Esophagus muscularis mucosa (tissue), 4 donors: Measurements from ENCODE around the gene KRTAP10-7. TPM values are rescaled to one million over a fixed set of nuclear protein-coding genes. Genes with fewer than 3 reads are reported as not detected.
"Not testable (repeated sequence)": the region's sequence is repeated elsewhere in the genome, so short reads cannot be mapped to it uniquely, and the experiment has no call there.

Experiments used
- DNase-seq: peaks from one replicate; pipeline ENCODE4 v3.0.0-alpha.2; 2017; ENCODE audit errors: extremely low spot score
- H3K27ac ChIP-seq, 4 donors: fragments of 200-600 bp; sonication (generic); replicated peaks in 1 of 4; 1 replicate in 3 of 4; 2 replicates in 1 of 4; pipeline ENCODE4 v1.5.1; 2016 to 2019; ENCODE audit warnings: mild to moderate bottlenecking in 1 of 4
- H3K27me3 ChIP-seq, 4 donors: fragments of 200-600 bp; sonication (generic); one replicate each; pipeline versions ENCODE4 v1.5.1 to v1.6.0; 2016 to 2019
- H3K36me3 ChIP-seq, 4 donors: fragments of 200-600 bp; sonication (generic); one replicate each; pipeline ENCODE4 v1.5.1; 2016 to 2019
- H3K4me1 ChIP-seq, 4 donors: fragments of 200-600 bp; sonication (generic); one replicate each; pipeline ENCODE4 v1.5.1; 2016 to 2019
- H3K4me3 ChIP-seq, 4 donors: fragments of 200-600 bp; sonication (generic); 1 replicate in 2 of 4; 2 replicates in 2 of 4; pipeline ENCODE4 v1.5.1; 2016 to 2019; ENCODE audit warnings: mild to moderate bottlenecking in 4 of 4, moderate library complexity in 1 of 4
- H3K9me3 ChIP-seq, 4 donors: fragments of 200-600 bp; sonication (generic); 1 replicate in 3 of 4; 2 replicates in 1 of 4; pipeline ENCODE4 v1.5.1; 2016 to 2019
- EP300 ChIP-seq: sonication (generic); formaldehyde crosslinking; IDR thresholded peaks from one replicate; pipeline ENCODE4 v1.6.1; 2017; ENCODE audit warnings: antibody characterized with exemption
- POLR2A ChIP-seq: fragments of 450-650 bp; IDR thresholded peaks from one replicate; pipeline ENCODE4 v1.6.1; 2017; ENCODE audit warnings: antibody characterized with exemption, moderate library complexity, mild to moderate bottlenecking, low read depth
- POLR2AphosphoS5 ChIP-seq, 2 donors: sonication (generic); formaldehyde crosslinking; IDR thresholded peaks; one replicate each; pipeline ENCODE4 v1.6.1; 2017; ENCODE audit warnings: antibody characterized with exemption in 2 of 2
- WGBS: methylation state at CpG from one replicate; pipeline ENCODE4 v1.1.5; 2018; 5-methylcytosine and 5-hydroxymethylcytosine counted together
- intact Hi-C: fragments of 100-400 bp; cut with DNase I; formaldehyde crosslinking; loops from one replicate; pipeline ENCODE4 v1.15.1; 2023
- total RNA-seq, 4 donors: library from RNA; depleted of rRNA; stranded (reverse); fragments of >200 nt; gene quantifications; one replicate each; pipeline versions ENCODE4 v1.1.0 to v1.2.1, GENCODE V29; 2016
- TF ChIP-seq, protein P1 (sequence below), 3 experiments: fragments of 200-600 bp in 2 of 3; fragments of 450-650 bp in 1 of 3; sonication (generic) in 2 of 3; IDR thresholded peaks; one replicate each; pipeline ENCODE4 v1.5.1; 2017 to 2019; ENCODE audit warnings: antibody characterized with exemption in 3 of 3, mild to moderate bottlenecking in 2 of 3, moderate library complexity in 1 of 3

KRTAP10-7 gene
- total RNA-seq, 4 donors from 2014 or later: not detected

DNA sequence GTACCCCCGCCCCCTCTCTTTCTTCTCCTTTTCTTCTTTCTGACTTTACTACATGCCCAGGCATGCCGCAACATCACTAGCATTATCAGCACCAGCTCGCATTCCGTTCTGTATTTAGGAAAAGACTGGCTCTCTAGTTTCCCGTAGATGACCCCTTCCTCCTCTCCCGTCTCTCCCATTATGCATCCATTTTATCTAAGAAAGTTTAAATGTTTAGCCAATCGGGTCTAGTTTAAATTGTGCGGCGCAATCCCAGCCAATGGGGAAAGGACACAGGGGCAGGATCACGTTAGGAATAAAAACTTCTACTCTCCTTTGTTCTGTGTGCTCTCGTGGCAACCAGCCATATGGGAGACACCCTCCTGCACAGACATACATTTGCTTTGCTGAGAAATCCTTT lies 2.3 kb upstream of the KRTAP10-7 start:
- TF ChIP-seq, protein P1, sequence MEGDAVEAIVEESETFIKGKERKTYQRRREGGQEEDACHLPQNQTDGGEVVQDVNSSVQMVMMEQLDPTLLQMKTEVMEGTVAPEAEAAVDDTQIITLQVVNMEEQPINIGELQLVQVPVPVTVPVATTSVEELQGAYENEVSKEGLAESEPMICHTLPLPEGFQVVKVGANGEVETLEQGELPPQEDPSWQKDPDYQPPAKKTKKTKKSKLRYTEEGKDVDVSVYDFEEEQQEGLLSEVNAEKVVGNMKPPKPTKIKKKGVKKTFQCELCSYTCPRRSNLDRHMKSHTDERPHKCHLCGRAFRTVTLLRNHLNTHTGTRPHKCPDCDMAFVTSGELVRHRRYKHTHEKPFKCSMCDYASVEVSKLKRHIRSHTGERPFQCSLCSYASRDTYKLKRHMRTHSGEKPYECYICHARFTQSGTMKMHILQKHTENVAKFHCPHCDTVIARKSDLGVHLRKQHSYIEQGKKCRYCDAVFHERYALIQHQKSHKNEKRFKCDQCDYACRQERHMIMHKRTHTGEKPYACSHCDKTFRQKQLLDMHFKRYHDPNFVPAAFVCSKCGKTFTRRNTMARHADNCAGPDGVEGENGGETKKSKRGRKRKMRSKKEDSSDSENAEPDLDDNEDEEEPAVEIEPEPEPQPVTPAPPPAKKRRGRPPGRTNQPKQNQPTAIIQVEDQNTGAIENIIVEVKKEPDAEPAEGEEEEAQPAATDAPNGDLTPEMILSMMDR (IDR thresholded peaks at IDR 0.05): no peak
- TF ChIP-seq POLR2A: no peak
- TF ChIP-seq EP300: no peak
- no peak for TF ChIP-seq POLR2AphosphoS5 (IDR thresholded peaks at IDR 0.05)
- 83% methylated on average over 11 of the region's 11 CpGs for WGBS
- Histone ChIP-seq H3K4me3 (no peak overlapping the region), H3K36me3 (no peaks in the 10 kb centered on the region), H3K27me3 (peaks cover 0 to 46% (median 0%) of the 10 kb centered on the region in 4 donors), H3K4me1 (no peaks in the 10 kb centered on the region), H3K9me3 (peaks cover 0 to 6% (median 1%) of the 10 kb centered on the region in 4 donors), H3K27ac (no peak overlapping the region)
- no peak for DNase-seq
- intact Hi-C loops: no loop called here

DNA sequence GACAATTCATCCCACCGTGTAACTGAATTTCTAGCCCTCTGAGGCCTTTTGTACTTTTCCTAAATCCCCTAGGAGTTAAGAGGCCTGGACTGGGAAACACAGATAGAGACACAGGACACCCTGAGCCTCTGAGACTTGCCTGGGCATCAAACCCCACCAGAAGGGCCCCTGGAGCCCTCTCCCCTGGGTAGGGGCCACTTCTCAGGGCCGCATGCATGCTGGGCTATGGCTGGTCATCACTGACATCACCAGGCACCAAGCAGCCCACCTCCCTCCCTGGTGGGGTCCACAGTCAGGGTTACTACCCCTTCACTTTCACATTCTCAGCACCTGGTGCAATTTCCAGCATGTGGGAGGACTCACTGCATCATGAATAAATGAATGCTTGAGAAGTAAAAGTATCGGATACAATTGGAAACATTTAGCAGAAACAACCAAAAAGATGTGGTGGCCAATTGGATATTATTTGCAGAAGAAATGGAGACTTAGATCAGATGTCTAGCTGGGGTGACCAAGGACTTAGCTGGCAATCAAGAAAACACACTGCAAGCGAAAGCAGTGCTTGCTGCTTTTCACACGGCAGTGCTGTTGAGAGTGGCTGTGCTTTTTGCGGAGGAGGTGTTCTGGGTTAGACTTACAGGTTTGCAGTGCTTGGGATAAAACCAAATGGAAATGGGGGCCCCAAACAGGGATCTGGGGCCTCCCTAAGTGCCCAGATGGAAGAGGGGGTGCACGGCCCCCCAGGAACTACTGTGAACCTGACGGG lies 950 bp upstream of the KRTAP10-7 start:
- WGBS: 85% methylated on average over 8 of the region's 8 CpGs
- Histone ChIP-seq H3K4me1 (no peaks in the 10 kb centered on the region), H3K4me3 (no peak overlapping the region), H3K27me3 (peaks cover 0 to 53% (median 0%) of the 10 kb centered on the region in 4 donors), H3K9me3 (peaks cover 0 to 8% (median 4%) of the 10 kb centered on the region in 4 donors), H3K36me3 (no peaks in the 10 kb centered on the region), H3K27ac (no peak overlapping the region)
- intact Hi-C loops: no loop called here
- DNase-seq: peak; percentile 66
- TF ChIP-seq, protein P1 (IDR thresholded peaks at IDR 0.05): no peak
- TF ChIP-seq EP300 (no peak), POLR2AphosphoS5 (IDR thresholded peaks at IDR 0.05) (no peak), POLR2A (no peak)

DNA sequence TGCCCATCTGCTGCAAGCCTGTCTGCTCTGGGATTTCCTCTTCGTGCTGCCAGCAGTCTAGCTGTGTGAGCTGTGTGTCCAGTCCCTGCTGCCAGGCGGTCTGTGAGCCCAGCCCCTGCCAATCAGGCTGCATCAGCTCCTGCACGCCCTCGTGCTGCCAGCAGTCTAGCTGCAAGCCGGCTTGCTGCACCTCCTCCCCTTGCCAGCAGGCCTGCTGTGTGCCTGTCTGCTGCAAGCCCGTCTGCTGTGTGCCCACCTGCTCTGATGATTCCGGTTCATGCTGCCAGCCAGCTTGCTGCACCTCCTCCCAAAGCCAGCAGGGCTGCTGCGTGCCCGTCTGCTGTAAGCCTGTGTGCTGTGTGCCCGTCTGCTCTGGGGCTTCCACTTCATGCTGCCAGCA lies 694 bp downstream of the KRTAP10-7 start:
- 80% methylated on average over 1 of the region's 10 CpGs for WGBS
- H3K4me1 ChIP-seq, H3K36me3 ChIP-seq, H3K9me3 ChIP-seq, H3K27ac ChIP-seq, DNase-seq, intact Hi-C loops, H3K4me3 ChIP-seq: not testable (repeated sequence)
- H3K27me3 ChIP-seq: peaks cover 0 to 53% (median 0%) of the 10 kb centered on the region in 4 donors

DNA sequence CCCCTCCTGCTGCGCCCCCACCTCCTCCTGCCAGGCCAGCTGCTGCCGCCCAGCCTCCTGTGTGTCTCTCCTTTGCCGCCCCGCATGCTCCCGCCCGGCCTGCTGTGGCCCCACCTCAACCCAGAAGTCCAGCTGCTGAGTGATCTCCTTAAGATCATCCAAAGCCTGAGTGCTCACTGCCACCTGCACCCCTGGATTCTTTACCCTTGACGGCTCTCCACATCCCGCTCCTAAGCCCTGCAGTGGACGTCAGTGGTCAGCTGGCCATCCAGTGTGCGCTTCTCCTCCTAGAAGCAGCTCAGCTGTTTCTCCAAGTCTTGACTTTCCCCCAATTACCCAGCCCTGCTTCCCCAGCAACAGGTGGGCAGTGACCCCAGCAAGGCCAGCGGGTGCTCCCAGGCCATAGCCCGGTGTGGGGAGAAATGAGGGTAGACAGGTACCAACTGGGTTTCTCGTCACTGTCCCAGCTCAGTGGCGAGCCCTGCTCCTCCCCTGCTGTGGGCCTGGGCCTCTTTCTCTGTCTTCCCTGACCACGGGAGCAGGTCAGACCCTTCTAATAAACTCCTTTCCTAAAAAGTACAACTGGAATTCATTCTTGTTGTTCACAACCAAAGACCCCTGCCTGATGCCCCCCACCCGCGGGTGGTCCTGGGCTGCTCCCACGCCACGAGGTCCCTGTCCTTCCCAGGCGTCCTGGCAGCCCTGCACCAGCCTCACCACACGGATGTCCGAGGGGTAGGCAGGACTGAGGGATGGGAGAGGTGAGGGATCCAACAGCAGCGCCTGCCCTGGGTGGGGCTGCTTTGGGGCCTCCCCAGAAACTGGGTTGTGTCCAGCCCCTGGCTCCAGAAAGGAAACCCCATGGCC lies 1.4 kb downstream of the KRTAP10-7 start:
- intact Hi-C loops: no loop called here
- H3K9me3 ChIP-seq: peaks cover 0 to 8% (median 5%) of the 10 kb centered on the region in 4 donors
- H3K4me1 ChIP-seq: no peaks in the 10 kb centered on the region
- H3K4me3 ChIP-seq: no peak overlapping the region
- TF ChIP-seq POLR2AphosphoS5 (IDR thresholded peaks at IDR 0.05) (no peak), POLR2A (no peak), EP300 (no peak)
- TF ChIP-seq, protein P1 (IDR thresholded peaks at IDR 0.05): no peak
- 80% methylated on average over 19 of the region's 23 CpGs for WGBS
- peak; percentile 75 for DNase-seq
- H3K27me3 ChIP-seq: peaks cover 0 to 57% (median 0%) of the 10 kb centered on the region in 4 donors
- H3K36me3 ChIP-seq: no peaks in the 10 kb centered on the region
- H3K27ac ChIP-seq: no peak overlapping the region

DNA sequence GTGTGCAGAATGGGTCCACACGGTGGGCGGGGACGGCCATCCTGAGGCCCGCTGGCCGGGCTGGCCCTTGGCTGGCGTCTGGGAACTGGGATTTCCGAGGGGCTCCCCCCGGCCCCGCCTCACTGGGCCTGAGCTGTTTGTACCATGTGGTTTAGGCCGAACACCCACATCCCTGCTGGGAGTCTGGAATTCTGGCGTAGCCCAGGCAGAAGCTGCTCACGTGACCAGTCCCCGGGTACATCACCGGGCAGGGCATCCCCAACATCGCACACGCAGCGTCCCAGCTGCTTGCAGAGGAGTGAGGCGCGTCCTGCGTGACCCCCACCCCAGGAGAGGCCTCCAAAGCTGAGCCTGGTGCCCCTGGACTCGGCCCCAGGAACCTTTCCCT lies 2.1 kb downstream of the KRTAP10-7 start:
- Histone ChIP-seq H3K9me3 (peaks cover 0 to 8% (median 5%) of the 10 kb centered on the region in 4 donors), H3K4me3 (no peak overlapping the region), H3K27ac (no peak overlapping the region), H3K36me3 (no peaks in the 10 kb centered on the region), H3K4me1 (no peaks in the 10 kb centered on the region), H3K27me3 (peaks cover 0 to 57% (median 0%) of the 10 kb centered on the region in 4 donors)
- TF ChIP-seq POLR2AphosphoS5 (IDR thresholded peaks at IDR 0.05) (no peak), POLR2A (no peak), EP300 (no peak)
- TF ChIP-seq, protein P1 (IDR thresholded peaks at IDR 0.05): no peak
- no peak for DNase-seq
- WGBS: 90% methylated on average over 2 of the region's 21 CpGs
- intact Hi-C loops: no loop called here
